ENCODE results near the gene JARID2. TPM values are rescaled to one million over a fixed set of nuclear protein-coding genes. Genes with fewer than 3 reads are reported as not detected.
A peak's percentile ranks its signal among the peaks of the same experiment; 100 is the strongest.

JARID2 gene
- total and polyA plus RNA-seq, 2 of the 13 experiments (the other 11 are each of a cell fraction or from before 2014, with no cell fraction given), result 7.5 to 10.3 TPM

GRCh38 chr6:15327271-15327670, 81.4 kb downstream of the JARID2 start:
- peaks cover 59% of the 10 kb centered on the region for H3K4me1 ChIP-seq (ENCODE audit: insufficient read depth, low read length)
- H3K4me2 ChIP-seq (ENCODE audit: low read depth, low read length), result no peak overlapping the region
- DNase-seq (ENCODE audit: low spot score), result no peak
- WGBS (ENCODE audit: low lambda C conversion rate), result 95% methylated on average over 7 of the region's 7 CpGs
- intact Hi-C loops (cut with micrococcal nuclease; ENCODE audit: unreplicated experiment), result loop anchor here (5.0 kb wide), 1 partner anchor 80 kb away; the partner anchor contains the start of gene JARID2
- no peaks in the 10 kb centered on the region for H3K36me3 ChIP-seq (replicated peaks in 1 of 2; ENCODE audit: control insufficient read depth in 1 of 2, insufficient read depth in 2 of 2, low read length in 2 of 2)
- no peaks in the 10 kb centered on the region for H3K27me3 ChIP-seq (ENCODE audit: control insufficient read depth in 1 of 2, insufficient read depth in 2 of 2, low read length in 2 of 2)
- peaks cover 53% of the 10 kb centered on the region for H3K79me2 ChIP-seq (ENCODE audit: insufficient read depth, low read length)
- H3K27ac ChIP-seq (ENCODE audit: extremely low read length, insufficient read depth, low read length), result no peak overlapping the region
- BruUV-seq (replicated peaks), result no TSS peak
- in situ Hi-C loops (cut with HindIII; ENCODE audit: extremely low pct_ligation_motif_present, low pct_unique_long_range_greater_than_20kb), result no loop called here
- H3K4me3 ChIP-seq (replicated peaks in 1 of 3; ENCODE audit: insufficient read depth in 1 of 3, low read depth in 2 of 3, low read length in 3 of 3), result no peak overlapping the region
- no peak for FAIRE-seq
- no peak for ATAC-seq
- CTCF ChIA-PET (ENCODE audit: low intra/inter-chr PET ratio, low total read pairs), result no interaction called here
- no peak overlapping the region for H3K9ac ChIP-seq (ENCODE audit: insufficient read depth, low read depth, low read length)
- no peak overlapping the region for H2AFZ ChIP-seq (ENCODE audit: low read length)
- H4K20me1 ChIP-seq (ENCODE audit: insufficient read depth, low read length), result peaks cover 6% of the 10 kb centered on the region; the same call in 1 of the 2 replicates
- no peak for TF ChIP-seq NFATC3 (CRISPR knock-in tag; IDR thresholded peaks at IDR 0.05)
- no peak for TF ChIP-seq ISX (CRISPR knock-in tag; conservative IDR thresholded peaks at IDR 0.05)
- no peak for TF ChIP-seq ARNT2 (CRISPR knock-in tag; IDR thresholded peaks at IDR 0.05; ENCODE audit: low read depth)
- TF ChIP-seq RARA (CRISPR knock-in tag; IDR thresholded peaks at IDR 0.05), result no peak
- H3K9me3 ChIP-seq (ENCODE audit: low read length), result no peaks in the 10 kb centered on the region
- POLR2A ChIA-PET, result no interaction called here

DNA sequence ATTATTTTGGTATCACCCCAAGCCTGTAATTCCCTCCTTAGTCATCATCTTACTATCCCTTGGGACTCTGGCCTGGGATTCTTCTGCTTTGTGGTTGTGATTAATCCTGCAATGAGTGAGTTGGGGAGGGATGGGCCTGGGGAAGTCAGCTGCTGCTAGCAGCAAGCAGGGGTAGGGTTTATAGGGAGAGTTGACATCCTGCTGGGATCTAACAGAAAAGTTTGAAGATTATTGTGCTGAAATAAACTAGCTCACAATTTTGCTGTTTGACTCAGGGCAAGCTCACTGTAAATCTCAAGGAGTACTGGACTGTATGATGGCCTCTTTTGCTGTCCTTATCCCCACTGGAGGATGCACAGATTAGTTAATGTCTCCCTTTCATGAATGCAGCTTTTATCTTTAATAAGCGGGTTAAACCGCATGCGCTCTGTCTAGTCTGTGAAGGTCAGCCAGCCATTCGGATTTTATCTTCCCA, 83.4 kb downstream of the JARID2 start:
- ChIA-PET CTCF (ENCODE audit: low intra/inter-chr PET ratio, low total read pairs) (no interaction called here), POLR2A (no interaction called here)
- Histone ChIP-seq H3K36me3 (replicated peaks in 1 of 2; ENCODE audit: control insufficient read depth in 1 of 2, insufficient read depth in 2 of 2, low read length in 2 of 2) (no peaks in the 10 kb centered on the region), H3K27ac (ENCODE audit: extremely low read length, insufficient read depth, low read length) (no peak overlapping the region), H3K4me1 (ENCODE audit: insufficient read depth, low read length) (peaks cover 42% of the 10 kb centered on the region), H3K27me3 (ENCODE audit: control insufficient read depth in 1 of 2, insufficient read depth in 2 of 2, low read length in 2 of 2) (no peaks in the 10 kb centered on the region), H3K9ac (ENCODE audit: insufficient read depth, low read depth, low read length) (no peak overlapping the region), H3K4me3 (replicated peaks in 1 of 3; ENCODE audit: insufficient read depth in 1 of 3, low read depth in 2 of 3, low read length in 3 of 3) (no peak overlapping the region), H4K20me1 (ENCODE audit: insufficient read depth, low read length) (peaks cover 5% of the 10 kb centered on the region; the same call in 1 of the 2 replicates), H2AFZ (ENCODE audit: low read length) (no peak overlapping the region), H3K9me3 (ENCODE audit: low read length) (no peaks in the 10 kb centered on the region), H3K79me2 (ENCODE audit: insufficient read depth, low read length) (peaks cover 53% of the 10 kb centered on the region), H3K4me2 (ENCODE audit: low read depth, low read length) (no peak overlapping the region)
- TF ChIP-seq FOSL2 (CRISPR knock-in tag; IDR thresholded peaks at IDR 0.05) (no peak), CREBL2 (CRISPR knock-in tag; IDR thresholded peaks at IDR 0.05; ENCODE audit: borderline replicate concordance) (no peak), SMAD9 (CRISPR knock-in tag; IDR thresholded peaks at IDR 0.05) (no peak)
- TF ChIP-seq, protein P1, sequence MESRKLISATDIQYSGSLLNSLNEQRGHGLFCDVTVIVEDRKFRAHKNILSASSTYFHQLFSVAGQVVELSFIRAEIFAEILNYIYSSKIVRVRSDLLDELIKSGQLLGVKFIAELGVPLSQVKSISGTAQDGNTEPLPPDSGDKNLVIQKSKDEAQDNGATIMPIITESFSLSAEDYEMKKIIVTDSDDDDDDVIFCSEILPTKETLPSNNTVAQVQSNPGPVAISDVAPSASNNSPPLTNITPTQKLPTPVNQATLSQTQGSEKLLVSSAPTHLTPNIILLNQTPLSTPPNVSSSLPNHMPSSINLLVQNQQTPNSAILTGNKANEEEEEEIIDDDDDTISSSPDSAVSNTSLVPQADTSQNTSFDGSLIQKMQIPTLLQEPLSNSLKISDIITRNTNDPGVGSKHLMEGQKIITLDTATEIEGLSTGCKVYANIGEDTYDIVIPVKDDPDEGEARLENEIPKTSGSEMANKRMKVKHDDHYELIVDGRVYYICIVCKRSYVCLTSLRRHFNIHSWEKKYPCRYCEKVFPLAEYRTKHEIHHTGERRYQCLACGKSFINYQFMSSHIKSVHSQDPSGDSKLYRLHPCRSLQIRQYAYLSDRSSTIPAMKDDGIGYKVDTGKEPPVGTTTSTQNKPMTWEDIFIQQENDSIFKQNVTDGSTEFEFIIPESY (CRISPR knock-in tag; IDR thresholded peaks at IDR 0.05), result peak; percentile 44; the same call in 1 of the 2 replicates
- TF ChIP-seq, protein P2, sequence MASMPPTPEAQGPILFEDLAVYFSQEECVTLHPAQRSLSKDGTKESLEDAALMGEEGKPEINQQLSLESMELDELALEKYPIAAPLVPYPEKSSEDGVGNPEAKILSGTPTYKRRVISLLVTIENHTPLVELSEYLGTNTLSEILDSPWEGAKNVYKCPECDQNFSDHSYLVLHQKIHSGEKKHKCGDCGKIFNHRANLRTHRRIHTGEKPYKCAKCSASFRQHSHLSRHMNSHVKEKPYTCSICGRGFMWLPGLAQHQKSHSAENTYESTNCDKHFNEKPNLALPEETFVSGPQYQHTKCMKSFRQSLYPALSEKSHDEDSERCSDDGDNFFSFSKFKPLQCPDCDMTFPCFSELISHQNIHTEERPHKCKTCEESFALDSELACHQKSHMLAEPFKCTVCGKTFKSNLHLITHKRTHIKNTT (CRISPR knock-in tag; IDR thresholded peaks at IDR 0.05), result no peak
- FAIRE-seq (no peak), DNase-seq (ENCODE audit: low spot score) (no peak), ATAC-seq (no peak)
- BruUV-seq (replicated peaks), result no TSS peak
- 94% methylated on average over 4 of the region's 4 CpGs for WGBS (ENCODE audit: low lambda C conversion rate)
- intact Hi-C loops (cut with micrococcal nuclease; ENCODE audit: unreplicated experiment) (loop anchor here (5.0 kb wide), 1 partner anchor 82 kb away; the partner anchor contains the start of gene JARID2), in situ Hi-C loops (cut with HindIII; ENCODE audit: extremely low pct_ligation_motif_present, low pct_unique_long_range_greater_than_20kb) (no loop called here)

Data from HepG2 (cell line).